ENCODE measurements around the gene SPAAR.

DNA sequence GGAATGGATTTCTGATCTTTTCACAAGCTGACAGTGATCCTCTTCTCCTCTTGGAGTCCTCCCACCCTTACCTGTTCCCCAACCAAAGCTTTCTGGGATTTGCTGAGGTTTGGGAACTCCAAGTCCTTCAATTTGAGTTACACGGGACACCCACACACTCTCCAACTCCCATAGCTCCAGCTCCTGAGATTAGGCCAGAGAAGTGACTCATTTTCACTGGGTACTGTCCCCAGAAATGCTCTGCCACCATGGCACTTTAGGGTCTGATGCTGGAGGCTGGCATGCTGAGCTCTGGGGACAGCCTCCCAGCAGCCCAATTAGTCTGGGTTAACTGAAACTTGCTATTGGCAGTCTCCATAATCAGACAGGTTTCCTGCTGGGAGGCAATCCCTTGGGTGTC lies 17.2 kb upstream of the SPAAR start:
- TF ChIP-seq, protein P1, sequence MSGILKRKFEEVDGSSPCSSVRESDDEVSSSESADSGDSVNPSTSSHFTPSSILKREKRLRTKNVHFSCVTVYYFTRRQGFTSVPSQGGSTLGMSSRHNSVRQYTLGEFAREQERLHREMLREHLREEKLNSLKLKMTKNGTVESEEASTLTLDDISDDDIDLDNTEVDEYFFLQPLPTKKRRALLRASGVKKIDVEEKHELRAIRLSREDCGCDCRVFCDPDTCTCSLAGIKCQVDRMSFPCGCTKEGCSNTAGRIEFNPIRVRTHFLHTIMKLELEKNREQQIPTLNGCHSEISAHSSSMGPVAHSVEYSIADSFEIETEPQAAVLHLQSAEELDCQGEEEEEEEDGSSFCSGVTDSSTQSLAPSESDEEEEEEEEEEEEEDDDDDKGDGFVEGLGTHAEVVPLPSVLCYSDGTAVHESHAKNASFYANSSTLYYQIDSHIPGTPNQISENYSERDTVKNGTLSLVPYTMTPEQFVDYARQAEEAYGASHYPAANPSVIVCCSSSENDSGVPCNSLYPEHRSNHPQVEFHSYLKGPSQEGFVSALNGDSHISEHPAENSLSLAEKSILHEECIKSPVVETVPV (CRISPR knock-in tag; IDR thresholded peaks at IDR 0.05): no peak
- no peak for TF ChIP-seq TCF4 (CRISPR knock-in tag; IDR thresholded peaks at IDR 0.05; ENCODE audit: borderline replicate concordance)
